ENCODE results near the gene DRGX. TPM values are rescaled to one million over a fixed set of nuclear protein-coding genes. Genes with fewer than 3 reads are reported as not detected.

The DRGX gene
- total and polyA plus RNA-seq, 10 of the 15 experiments (the other 5 are each of a cell fraction or from before 2014, with no cell fraction given) = not detected

GRCh38 chr10:49362596-49363260 lies 33.2 kb downstream of the DRGX start (continued):
- no peak for TF ChIP-seq KLF5 (IDR thresholded peaks at IDR 0.05; ENCODE audit: partially characterized antibody)
- no peak for TF ChIP-seq TARDBP (IDR thresholded peaks at IDR 0.05; ENCODE audit: borderline replicate concordance)
- TF ChIP-seq MEF2A (IDR thresholded peaks at IDR 0.05; ENCODE audit: insufficient read depth, low read depth, low read length) = no peak
- peak; percentile 62; the same call in 1 of the 2 replicates for TF ChIP-seq IRF4 (IDR thresholded peaks at IDR 0.05; ENCODE audit: low read depth, low read length)
- TF ChIP-seq CBX3 (IDR thresholded peaks at IDR 0.05; ENCODE audit: borderline replicate concordance, low read depth) = no peak
- no peak for TF ChIP-seq STAT3 (IDR thresholded peaks at IDR 0.05; ENCODE audit: low read depth, low read length)
- TF ChIP-seq SREBF2 (IDR thresholded peaks at IDR 0.05; ENCODE audit: low read length) = no peak
- TF ChIP-seq ELK1 (IDR thresholded peaks at IDR 0.05; ENCODE audit: low read depth, low read length) = no peak
- no peak for TF ChIP-seq MTA3 (IDR thresholded peaks at IDR 0.05; ENCODE audit: borderline replicate concordance, low read length)
- no peak for TF ChIP-seq ZBTB40 (IDR thresholded peaks at IDR 0.05; ENCODE audit: borderline replicate concordance)
- no peak for TF ChIP-seq ZBTB33 (IDR thresholded peaks at IDR 0.05)
- 0 out of 2 replicates have a peak, but pooled peaks have one; percentile 29 for TF ChIP-seq CREM (IDR thresholded peaks at IDR 0.05; ENCODE audit: low read depth)
- TF ChIP-seq FOS (IDR thresholded peaks at IDR 0.05; ENCODE audit: borderline replicate concordance, extremely low read depth, insufficient read length) = no peak
- TF ChIP-seq E4F1 (IDR thresholded peaks at IDR 0.05; ENCODE audit: borderline replicate concordance, partially characterized antibody) = no peak
- no peak for TF ChIP-seq BCLAF1 (IDR thresholded peaks at IDR 0.05)
- no peak for TF ChIP-seq SREBF1 (IDR thresholded peaks at IDR 0.05; ENCODE audit: low read length)
- no peak for TF ChIP-seq WRNIP1 (IDR thresholded peaks at IDR 0.05; ENCODE audit: borderline replicate concordance, low read depth, low read length)
- TF ChIP-seq STAT1 (conservative IDR thresholded peaks at IDR 0.05) = no peak

Measured in GM12878 (cell line).